Fibroblast of villous mesenchyme (primary cell): ENCODE measurements around the gene CCDC148. TPM values are rescaled to one million over a fixed set of nuclear protein-coding genes. Genes with fewer than 3 reads are reported as not detected.

Experiments used
- DNase-seq: peaks from one replicate; pipeline ENCODE4 v3.0.0-alpha.2; 2010; ENCODE audit warnings: low read depth
- H3K4me3 ChIP-seq: 2 replicates; pipeline ENCODE4 v1.5.1; 2011; ENCODE audit warnings: low read depth, mild to moderate bottlenecking, low read length
- CTCF ChIP-seq: IDR thresholded peaks from 2 replicates; pipeline ENCODE4 v1.5.1; 2012; ENCODE audit warnings: low read depth, mild to moderate bottlenecking, low read length; ENCODE audit not compliant: insufficient read depth
- total RNA-seq: library from RNA; depleted of rRNA; stranded (reverse); fragments of >200 nt; gene quantifications from 2 replicates; pipeline ENCODE4 v1.2.3, GENCODE V29; 2012

The CCDC148 gene
- total RNA-seq, 1 donor: 2.6 TPM

GRCh38 chr2:158499383-158499782 lies 42.8 kb upstream of the CCDC148 start:
- H3K4me3 ChIP-seq: no peak overlapping the region
- DNase-seq: no peak
- TF ChIP-seq CTCF: no peak

DNA sequence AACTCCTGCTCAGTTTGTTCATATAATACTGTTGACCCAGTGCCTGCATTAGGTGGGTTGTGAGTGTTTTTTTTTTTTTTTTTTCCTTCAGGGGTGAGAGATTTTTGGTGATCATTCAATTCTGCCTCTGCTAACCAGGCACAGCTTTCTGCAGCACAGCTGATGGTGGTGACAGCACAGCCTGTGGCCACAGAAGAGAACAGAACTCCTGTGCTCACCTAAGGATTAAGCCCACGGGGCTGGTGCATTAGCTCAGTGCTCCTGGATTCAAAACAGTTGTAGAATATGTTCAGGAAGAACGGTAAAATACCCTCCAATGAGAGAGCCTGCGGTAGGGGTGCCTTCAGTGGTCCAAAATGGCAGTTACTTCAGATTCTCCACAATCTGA lies 42.2 kb upstream of the CCDC148 start:
- no peak for DNase-seq
- no peak for TF ChIP-seq CTCF
- no peak overlapping the region for H3K4me3 ChIP-seq

- TF ChIP-seq CTCF: no peak
Measured at GRCh38 chr2:158498043-158498748, 41.6 kb upstream of the CCDC148 start.

GRCh38 chr2:158497486-158497885 lies 40.9 kb upstream of the CCDC148 start:
- no peak overlapping the region for H3K4me3 ChIP-seq
- peak; percentile 43 for DNase-seq
- no peak for TF ChIP-seq CTCF

More at GRCh38 chr2:158498043-158498748, 41.6 kb upstream of the CCDC148 start:
- no peak for DNase-seq
- no peak overlapping the region for H3K4me3 ChIP-seq

- no peak for TF ChIP-seq CTCF
- no peak for DNase-seq
- no peak overlapping the region for H3K4me3 ChIP-seq
Measured at GRCh38 chr2:158496986-158497385, 40.4 kb upstream of the CCDC148 start.

- no peak for TF ChIP-seq CTCF
- no peak for DNase-seq
- H3K4me3 ChIP-seq: no peak overlapping the region
Measured at GRCh38 chr2:158495175-158495574, 38.6 kb upstream of the CCDC148 start.

DNA sequence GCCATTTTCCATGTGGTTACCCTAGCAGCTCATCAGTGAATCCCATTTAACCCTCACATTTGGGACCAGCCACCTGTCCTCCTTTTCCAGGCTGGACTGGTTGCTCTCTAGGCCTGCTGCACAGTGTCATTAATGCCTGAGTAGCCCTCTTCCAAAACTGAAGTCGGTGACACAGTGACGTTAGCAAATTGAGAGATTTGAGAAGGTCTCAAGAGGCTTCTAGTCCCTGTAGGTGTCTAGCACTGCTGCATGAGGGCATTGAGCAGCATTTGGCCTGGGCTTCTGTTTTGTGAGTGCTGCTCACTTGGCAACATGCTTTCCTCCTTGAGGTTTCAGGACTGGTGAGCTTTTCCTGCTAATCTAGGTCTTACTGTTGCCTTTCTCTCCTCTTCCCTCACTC lies 36.9 kb upstream of the CCDC148 start:
- no peak for TF ChIP-seq CTCF
- no peak for DNase-seq
- no peak overlapping the region for H3K4me3 ChIP-seq
